Endothelial cell of umbilical vein (primary cell): Measurements from ENCODE around the gene OCIAD2. TPM values are rescaled to one million over a fixed set of nuclear protein-coding genes. Genes with fewer than 3 reads are reported as not detected.

Experiments
- BruUV-seq: library from RNA; stranded (reverse); fragments of 400-500 nt; replicated peaks from 2 replicates; lab custom pipeline; 2021; lab: Mats Ljungman, UMichigan
- CTCF ChIA-PET: fragments of 300-600, 350-600 bp; sonication (Branson Sonifier 250); formaldehyde crosslinking; loops from one replicate; lab custom pipeline; 2021; ENCODE audit warnings: antibody characterized with exemption, inconsistent platforms; lab: Charles Lee
- POLR2A ChIA-PET: fragments of 300-600, 350-600 bp; sonication (Branson Sonifier 250); formaldehyde crosslinking; loops from one replicate; lab custom pipeline; 2021; ENCODE audit warnings: antibody characterized with exemption, inconsistent platforms; lab: Charles Lee
- DNase-seq: peaks from one replicate; pipeline ENCODE4 v3.0.0-alpha.2; 2011; ENCODE audit warnings: low read depth, low spot score
- FAIRE-seq: peaks from 2 replicates; lab custom pipeline; 2011; peaks lifted over from hg19 to GRCh38; lab: Jason Lieb, UNC
- H2AFZ ChIP-seq: 2 replicates; pipeline ENCODE4 v1.6.0; 2012; ENCODE audit warnings: low read depth, low read length, control low read depth, inconsistent platforms
- H3K27ac ChIP-seq: 2 replicates; pipeline ENCODE4 v1.5.1; 2011; ENCODE audit warnings: low read depth, mild to moderate bottlenecking, control low read depth, low read length, moderate library complexity; ENCODE audit not compliant: insufficient read depth
- H3K27me3 ChIP-seq, 2 experiments: 2 replicates each; pipeline versions ENCODE4 v1.6.0 to v1.6.1; 2011; ENCODE audit warnings: low read length in 2 of 2, mixed read lengths in 1 of 2; ENCODE audit not compliant: control insufficient read depth in 2 of 2, insufficient read depth in 2 of 2
- H3K36me3 ChIP-seq, 2 experiments: 2 replicates in 1 of 2; 3 replicates in 1 of 2; pipeline ENCODE4 v1.5.1; 2011; ENCODE audit warnings: low read length in 2 of 2, mild to moderate bottlenecking in 1 of 2, moderate library complexity in 1 of 2; ENCODE audit not compliant: control insufficient read depth in 2 of 2, insufficient read depth in 2 of 2; ENCODE audit errors: extremely low read depth in 1 of 2
- H3K4me1 ChIP-seq: 3 replicates; pipeline ENCODE4 v1.5.1; 2011; ENCODE audit warnings: mild to moderate bottlenecking, low read length; ENCODE audit not compliant: control insufficient read depth, insufficient read depth; ENCODE audit errors: extremely low read depth
- H3K4me2 ChIP-seq: 2 replicates; pipeline ENCODE4 v1.6.1; 2011; ENCODE audit warnings: low read length, control low read depth, mixed read lengths; ENCODE audit not compliant: insufficient read depth
- H3K4me3 ChIP-seq, 3 experiments: fragments of 200-600 bp in 1 of 3; sonication (generic), shearing (Covaris generic) in 1 of 3; replicated peaks in 1 of 3; 2 replicates each; pipeline ENCODE4 v1.5.1; 2011 to 2016; ENCODE audit warnings: control low read depth in 3 of 3, low read length in 3 of 3, mild to moderate bottlenecking in 2 of 3, inconsistent platforms in 1 of 3, low read depth in 1 of 3, moderate library complexity in 1 of 3; ENCODE audit not compliant: insufficient read depth in 1 of 3
- H3K79me2 ChIP-seq: 2 replicates; pipeline ENCODE4 v1.6.0; 2012; ENCODE audit warnings: low read length, inconsistent platforms; ENCODE audit not compliant: control insufficient read depth, insufficient read depth
- H3K9ac ChIP-seq: replicated peaks from 2 replicates; pipeline ENCODE3; 2011; ENCODE audit warnings: low read length, control low read depth; ENCODE audit not compliant: insufficient read depth; ENCODE audit errors: extremely low read depth
- H3K9me1 ChIP-seq: replicated peaks from 3 replicates; pipeline ENCODE4 v1.6.0; 2011; ENCODE audit warnings: mild to moderate bottlenecking, low read length; ENCODE audit not compliant: control insufficient read depth, insufficient read depth; ENCODE audit errors: extremely low read depth
- H3K9me3 ChIP-seq: replicated peaks from 2 replicates; pipeline ENCODE4 v1.5.1; 2012; ENCODE audit warnings: low read length, inconsistent platforms; ENCODE audit not compliant: control insufficient read depth, insufficient read depth
- H4K20me1 ChIP-seq: replicated peaks from 2 replicates; pipeline ENCODE3; 2011; ENCODE audit warnings: mild to moderate bottlenecking, low read length; ENCODE audit not compliant: control insufficient read depth, insufficient read depth; ENCODE audit errors: extremely low read depth
- CTCF ChIP-seq, 2 donors: IDR thresholded peaks; 1 replicate in 1 of 2; 2 replicates in 1 of 2; pipeline ENCODE4 v1.5.1; 2011; ENCODE audit warnings: low read length in 2 of 2, mild to moderate bottlenecking in 2 of 2, moderate library complexity in 2 of 2, control low read depth in 1 of 2, inconsistent platforms in 1 of 2, low read depth in 1 of 2; ENCODE audit not compliant: insufficient read depth in 1 of 2; ENCODE audit errors: extremely low read depth in 1 of 2
- EZH2 ChIP-seq: IDR thresholded peaks from 2 replicates; pipeline ENCODE4 v1.6.1; 2012; ENCODE audit warnings: borderline replicate concordance, low read depth, mild to moderate bottlenecking, moderate library complexity, low read length, inconsistent platforms; ENCODE audit not compliant: severe bottlenecking
- FOS ChIP-seq: IDR thresholded peaks from 2 replicates; pipeline ENCODE4 v1.6.1; 2011; ENCODE audit warnings: mild to moderate bottlenecking, low read length, moderate library complexity, borderline replicate concordance; ENCODE audit not compliant: insufficient read depth
- GATA2 ChIP-seq: IDR thresholded peaks from 2 replicates; pipeline ENCODE4 v1.7.0; 2011; ENCODE audit warnings: low read depth, mild to moderate bottlenecking, moderate library complexity, mixed read lengths, low read length; ENCODE audit not compliant: insufficient read length, insufficient read depth
- MYC ChIP-seq: IDR thresholded peaks from one replicate; pipeline ENCODE4 v1.6.1; 2011; ENCODE audit warnings: mild to moderate bottlenecking, low read depth, low read length
- POLR2A ChIP-seq: IDR thresholded peaks from 2 replicates; pipeline ENCODE4 v1.6.1; 2012; ENCODE audit warnings: low read depth, mild to moderate bottlenecking, control low read depth, low read length
- POLR2AphosphoS5 ChIP-seq: IDR thresholded peaks from 2 replicates; pipeline ENCODE4 v1.6.1; 2012; ENCODE audit warnings: low read depth, mild to moderate bottlenecking, control low read depth, low read length, moderate library complexity; ENCODE audit not compliant: insufficient read depth
- dilution Hi-C: fragments of 300-500 bp; cut with MboI; formaldehyde crosslinking; loops from one replicate; pipeline ENCODE4 v1.15.0; 2019; ENCODE audit warnings: low sequenced_read_pairs; ENCODE audit not compliant: extremely low pct_ligation_motif_present
- intact Hi-C: fragments of 100-400 bp; cut with micrococcal nuclease; formaldehyde crosslinking; loops from one replicate; pipeline ENCODE4 v1.10.0; 2022
- polyA plus RNA-seq, 4 experiments: library from polyadenylated mRNA; depleted of rRNA in 3 of 4; stranded (reverse) in 3 of 4; unstranded in 1 of 4; fragments of >200 nt; gene quantifications; 2 replicates each; pipeline versions ENCODE4 v1.2.1 to v1.2.3, GENCODE V29; 2011 to 2012; ENCODE audit warnings: missing spikeins in 1 of 4
- total RNA-seq: library from RNA; stranded (reverse); gene quantifications from 2 replicates; pipeline ENCODE4 v1.2.3, GENCODE V29; 2021

Gene OCIAD2
- total and polyA plus RNA-seq, 2 donors (not counting 3 experiments of a cell fraction or from before 2014, with no cell fraction given), result 99.0 to 119 TPM

- CTCF ChIA-PET, result interaction anchor here (0.8 to 1.2 kb wide), 2 partner anchors 121 to 279 kb away, joined by 3 read pairs; no protein-coding TSS in a partner anchor
- dilution Hi-C loops, result no loop called here
- H3K27me3 ChIP-seq, result no peaks in the 10 kb centered on the region
- no TSS peak for BruUV-seq
- peaks cover 8 to 15% of the 10 kb centered on the region in 2 experiments for H3K36me3 ChIP-seq
- H3K9me3 ChIP-seq, result no peaks in the 10 kb centered on the region
- H3K9me1 ChIP-seq, result no peaks in the 10 kb centered on the region
- no peaks in the 10 kb centered on the region for H3K79me2 ChIP-seq
- no peak overlapping the region for H2AFZ ChIP-seq
- TF ChIP-seq EZH2 (no peak), FOS (no peak), POLR2AphosphoS5 (no peak), CTCF (IDR thresholded peaks at IDR 0.05; ENCODE audit: extremely low read depth in 1 of 2, insufficient read depth in 1 of 2, low read depth in 1 of 2, low read length in 2 of 2) (no peak)
- intact Hi-C loops, result no loop called here
- POLR2A ChIA-PET, result no interaction called here
- no peak overlapping the region for H3K27ac ChIP-seq
- H3K4me1 ChIP-seq, result peaks cover 3% of the 10 kb centered on the region
- DNase-seq (no peak), FAIRE-seq (no peak)
- H4K20me1 ChIP-seq, result no peaks in the 10 kb centered on the region
- no peak overlapping the region for H3K4me2 ChIP-seq
- H3K4me3 ChIP-seq, result no peak overlapping the region
- no peak overlapping the region for H3K9ac ChIP-seq
Measured at GRCh38 chr4:48858130-48858529, 48.4 kb downstream of the OCIAD2 start.

- no peak overlapping the region for H2AFZ ChIP-seq
- no peaks in the 10 kb centered on the region for H3K79me2 ChIP-seq
- FAIRE-seq (no peak), DNase-seq (no peak)
- dilution Hi-C loops, result no loop called here
- H3K27ac ChIP-seq, result no peak overlapping the region
- H3K36me3 ChIP-seq, result peaks cover 8 to 19% of the 10 kb centered on the region in 2 experiments
- TF ChIP-seq MYC (no peak), GATA2 (no peak), POLR2A (no peak), POLR2AphosphoS5 (no peak), FOS (no peak)
- H3K9me1 ChIP-seq, result no peaks in the 10 kb centered on the region
- H3K9ac ChIP-seq, result no peak overlapping the region
- POLR2A ChIA-PET, result no interaction called here
- H3K27me3 ChIP-seq, result no peaks in the 10 kb centered on the region
- no TSS peak for BruUV-seq
- H3K9me3 ChIP-seq, result no peaks in the 10 kb centered on the region
- CTCF ChIA-PET, result no interaction called here
- H3K4me1 ChIP-seq, result peaks cover 3% of the 10 kb centered on the region
- no peak overlapping the region for H3K4me2 ChIP-seq
- H3K4me3 ChIP-seq, result no peak overlapping the region
- H4K20me1 ChIP-seq, result no peaks in the 10 kb centered on the region
- intact Hi-C loops, result no loop called here
Measured at GRCh38 chr4:48854982-48855381, 51.6 kb downstream of the OCIAD2 start.
